Panc1 (cell line): Measurements from ENCODE around the gene FAM98B.

Source experiments
- CTCF ChIP-seq: fragments of 450-650 bp; IDR thresholded peaks from 2 replicates; pipeline ENCODE4 v1.5.1; 2017; ENCODE audit warnings: mild to moderate bottlenecking
- POLR2AphosphoS5 ChIP-seq: IDR thresholded peaks from 2 replicates; pipeline ENCODE4 v1.6.1; 2012; ENCODE audit warnings: mild to moderate bottlenecking, low read depth, low read length, moderate library complexity
- REST ChIP-seq, 2 experiments: IDR thresholded peaks; 2 replicates each; pipeline ENCODE4 v1.6.1; 2011 to 2012; ENCODE audit warnings: low read depth in 2 of 2, control low read depth in 1 of 2, low read length in 1 of 2, mild to moderate bottlenecking in 1 of 2, moderate library complexity in 1 of 2; ENCODE audit not compliant: insufficient read depth in 1 of 2

- TF ChIP-seq CTCF = no peak
- no peak for TF ChIP-seq REST (IDR thresholded peaks at IDR 0.05; ENCODE audit: insufficient read depth in 1 of 2, low read depth in 2 of 2, low read length in 1 of 2)
- TF ChIP-seq POLR2AphosphoS5 = no peak
Observed at GRCh38 chr15:38507570-38507969, 53.6 kb downstream of the FAM98B start.
